ENCODE measurements around the gene LDLR.
A peak's percentile ranks its signal among the peaks of the same experiment; 100 is the strongest.
"Not testable (repeated sequence)": the region's sequence is repeated elsewhere in the genome, so short reads cannot be mapped to it uniquely, and the experiment has no call there.

LDLR gene

DNA sequence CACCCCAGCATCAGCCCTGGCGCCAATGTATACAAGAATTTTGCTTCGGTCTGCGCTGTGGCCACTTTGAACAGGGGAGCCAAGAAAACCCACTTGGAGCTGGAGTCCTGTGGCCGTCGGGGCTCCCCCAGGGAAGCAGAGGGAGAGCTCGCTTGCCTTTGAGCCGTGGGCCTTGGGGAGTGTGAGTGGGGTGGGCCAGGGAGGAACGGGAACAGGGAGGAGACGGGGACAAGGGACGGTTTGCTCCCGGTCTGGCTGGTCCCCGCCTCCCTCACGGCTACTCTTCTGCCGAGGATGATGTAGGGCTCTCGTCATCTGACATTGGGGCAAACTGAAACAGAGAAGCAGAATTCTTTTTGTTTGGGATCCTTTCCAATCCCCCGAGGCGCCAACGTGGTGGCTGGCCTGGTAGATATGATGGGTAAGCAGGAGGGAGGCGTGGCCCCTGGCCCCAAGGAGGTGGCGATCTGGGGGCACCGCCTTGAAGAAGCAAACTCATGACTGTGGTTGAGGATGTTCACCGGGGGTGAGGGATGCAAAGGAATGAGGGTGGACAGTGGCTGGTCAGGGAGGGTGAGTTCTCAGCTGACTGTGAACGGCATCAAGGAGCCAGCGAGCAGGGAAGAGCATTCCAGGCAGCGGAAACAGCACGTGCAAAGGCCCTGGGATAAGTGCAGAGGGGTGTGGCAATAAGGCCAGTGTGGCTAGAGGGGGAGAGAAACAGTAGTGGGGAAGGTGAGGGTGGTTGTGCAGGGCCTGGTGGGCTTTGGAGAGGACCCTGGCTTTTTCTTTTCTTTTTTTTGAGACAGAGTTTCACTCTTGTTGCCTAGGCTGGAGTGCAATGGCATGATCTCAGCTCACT, 77.2 kb downstream of the LDLR start:
- DNase-seq (ENCODE audit: insufficient read length, low spot score) = no peak
- FAIRE-seq = no peak

DNA sequence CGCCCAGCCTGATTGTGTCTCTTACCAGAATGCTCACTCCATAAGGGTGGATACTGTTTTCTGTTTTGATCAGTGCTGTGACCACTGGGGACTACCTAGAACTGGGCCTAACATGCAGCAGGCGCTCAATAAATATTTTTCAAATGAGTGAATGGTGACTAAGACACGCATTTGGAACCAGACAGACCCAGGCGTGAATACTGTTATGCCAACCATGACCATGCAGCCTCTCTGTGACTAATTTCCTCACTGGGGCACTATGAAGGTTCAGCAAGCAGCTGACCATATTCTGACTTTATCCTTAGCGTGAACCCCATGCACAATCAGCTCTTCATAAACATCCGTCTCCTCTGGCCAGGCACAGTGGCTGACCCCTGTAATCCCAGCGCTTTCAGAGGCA, 79.3 kb downstream of the LDLR start:
- no peak for DNase-seq (ENCODE audit: insufficient read length, low spot score)
- no peak for FAIRE-seq

DNA sequence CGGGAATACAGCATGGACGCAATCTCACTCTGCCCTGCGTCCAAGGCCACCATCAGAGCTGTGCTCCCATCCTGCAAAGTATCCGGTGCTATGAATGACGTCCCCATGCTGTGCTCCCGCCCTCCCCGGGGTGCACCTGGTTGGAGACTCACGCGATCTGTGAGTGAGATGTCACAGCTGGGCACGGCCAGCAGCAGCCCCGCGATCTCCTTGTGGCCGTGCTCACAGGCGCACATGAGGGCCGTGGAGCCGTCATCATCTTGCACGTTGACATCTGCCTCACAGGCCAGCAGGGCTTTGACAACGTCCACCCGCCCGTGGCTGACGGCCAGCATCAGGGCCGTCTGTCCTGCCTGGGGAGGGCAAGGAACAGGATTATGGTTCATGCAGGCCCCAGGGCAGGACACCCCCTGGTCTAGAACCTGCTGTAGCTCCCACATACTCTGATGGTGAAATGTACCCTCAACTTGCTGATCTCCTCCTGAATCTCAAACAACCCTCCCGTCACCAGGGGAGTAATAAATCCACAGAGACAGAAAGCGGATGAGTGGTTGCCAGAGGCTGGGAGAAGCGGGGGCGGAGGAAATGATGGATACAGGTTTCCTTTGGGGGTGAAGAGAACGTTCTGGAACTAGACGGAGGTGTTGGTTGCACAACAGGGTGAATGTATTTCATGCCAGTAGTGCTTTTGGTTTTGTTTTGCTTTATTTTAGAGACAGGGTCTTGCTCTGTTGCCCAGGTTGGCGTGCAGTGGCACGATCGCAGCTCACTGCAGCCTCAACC, 80.8 kb downstream of the LDLR start:
- FAIRE-seq = no peak
- no peak for DNase-seq (ENCODE audit: insufficient read length, low spot score)

DNA sequence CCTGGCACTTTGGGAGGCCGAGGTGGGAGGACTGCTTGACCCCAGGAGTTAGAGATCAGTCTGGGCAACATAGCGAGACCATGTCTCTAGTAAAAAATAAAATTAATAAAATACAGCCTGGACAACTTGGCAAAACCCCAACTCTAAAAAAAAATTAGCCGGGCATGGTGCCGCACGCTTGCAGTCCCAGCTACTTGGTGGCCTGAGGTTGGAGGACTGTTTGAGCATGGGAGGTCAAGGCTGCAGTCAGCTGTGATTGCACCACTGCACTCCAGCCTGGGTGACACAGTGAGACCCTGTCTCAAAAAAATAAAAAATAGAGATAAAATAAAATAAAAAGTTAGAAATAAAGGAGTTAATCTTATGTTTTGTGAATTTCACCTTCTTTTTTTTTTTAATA, 81.9 kb downstream of the LDLR start:
- DNase-seq (ENCODE audit: insufficient read length, low spot score) (no peak), FAIRE-seq (no peak)

DNA sequence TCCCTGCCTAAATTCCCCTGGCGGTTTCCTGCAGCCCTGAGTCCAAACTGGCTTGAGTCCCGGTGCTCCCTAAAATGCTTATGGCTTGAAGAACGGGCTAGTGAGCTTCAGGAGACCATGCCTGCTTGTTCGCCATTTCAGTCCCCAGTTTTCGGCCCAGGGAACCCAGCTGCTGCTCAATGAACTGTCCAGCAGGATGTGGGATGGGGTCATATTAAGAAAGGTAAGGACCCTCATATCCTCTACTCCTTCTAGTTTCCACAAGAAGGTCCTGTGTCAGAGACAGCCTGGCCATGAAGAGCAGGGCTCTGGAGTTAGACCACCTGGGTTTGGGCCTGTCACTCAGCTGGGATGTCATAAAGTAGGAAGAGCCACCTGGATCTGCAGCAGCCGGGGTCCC, 83.3 kb downstream of the LDLR start:
- DNase-seq (ENCODE audit: insufficient read length, low spot score) (no peak), FAIRE-seq (no peak)

DNA sequence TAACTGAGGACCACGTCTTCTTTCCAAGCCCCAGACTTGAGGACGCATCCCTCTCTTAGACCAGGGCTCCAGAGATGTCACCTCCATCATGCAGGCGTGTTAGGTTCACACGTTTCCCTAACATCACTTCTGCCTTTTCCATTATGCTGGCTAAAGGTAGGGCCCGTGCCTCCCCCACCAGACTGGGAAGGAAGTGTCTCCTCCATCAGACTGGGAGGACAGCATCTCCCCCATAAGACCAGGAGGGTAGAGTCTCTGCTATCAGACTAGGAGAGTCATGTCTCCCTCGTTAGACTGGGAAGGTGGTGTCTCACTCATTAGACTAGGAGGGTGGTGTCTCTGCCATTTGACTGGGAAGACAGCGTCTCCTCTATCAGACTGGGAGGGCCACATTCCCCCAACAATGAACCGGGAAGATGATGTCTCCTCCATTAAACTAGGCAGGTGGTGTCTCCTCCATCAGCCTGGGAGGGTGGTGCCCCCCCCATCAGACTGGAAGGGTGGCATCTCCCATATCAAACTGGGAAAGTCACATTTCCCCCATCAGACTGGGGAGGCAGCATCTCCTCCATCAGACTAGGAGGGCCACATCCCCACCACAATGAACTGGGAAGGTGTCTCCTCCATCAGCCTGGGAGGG, 84.4 kb downstream of the LDLR start:
- FAIRE-seq (no peak), DNase-seq (ENCODE audit: insufficient read length, low spot score) (no peak)

DNA sequence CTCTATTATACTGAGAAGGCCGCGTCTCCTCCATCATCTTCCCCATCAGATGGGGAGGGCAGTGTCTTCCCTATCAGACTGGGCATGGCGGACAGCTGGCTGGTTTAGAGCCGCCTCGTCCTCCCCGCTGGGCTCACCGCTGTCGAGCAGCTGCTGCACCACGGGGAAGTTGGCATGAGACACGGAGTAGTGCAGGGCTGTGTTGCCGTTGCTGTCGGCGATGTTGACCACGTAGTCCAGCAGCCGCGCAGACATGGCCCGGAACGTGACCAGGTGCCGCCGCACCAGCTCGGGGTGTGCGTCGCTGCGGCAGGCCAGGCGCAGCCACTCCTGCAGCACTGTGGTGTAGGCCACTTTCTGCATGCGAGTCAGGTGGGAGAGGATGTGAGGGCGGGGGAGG, 85.1 kb downstream of the LDLR start:
- FAIRE-seq (no peak), DNase-seq (ENCODE audit: insufficient read length, low spot score) (no peak)

DNA sequence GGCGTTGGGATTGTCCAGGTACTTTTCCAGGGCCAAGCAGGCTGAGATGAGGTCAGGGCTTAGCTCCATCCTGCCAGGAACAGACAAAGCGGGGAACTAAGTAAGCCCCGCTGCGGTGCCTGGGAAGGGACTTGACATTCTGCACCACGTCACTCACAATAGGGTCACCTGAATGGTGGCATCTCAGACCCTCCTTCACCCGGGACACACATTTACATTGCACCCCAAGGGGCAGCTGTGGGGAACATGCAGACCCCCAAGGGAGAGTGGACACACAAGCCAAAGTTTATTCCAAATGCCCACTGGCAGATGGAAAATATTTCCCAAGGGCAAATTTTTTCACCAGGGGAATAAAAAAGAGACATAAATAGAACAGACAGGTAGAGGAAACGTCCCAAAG, 86.7 kb downstream of the LDLR start:
- DNase-seq (ENCODE audit: insufficient read length, low spot score) = no peak
- FAIRE-seq = no peak

DNA sequence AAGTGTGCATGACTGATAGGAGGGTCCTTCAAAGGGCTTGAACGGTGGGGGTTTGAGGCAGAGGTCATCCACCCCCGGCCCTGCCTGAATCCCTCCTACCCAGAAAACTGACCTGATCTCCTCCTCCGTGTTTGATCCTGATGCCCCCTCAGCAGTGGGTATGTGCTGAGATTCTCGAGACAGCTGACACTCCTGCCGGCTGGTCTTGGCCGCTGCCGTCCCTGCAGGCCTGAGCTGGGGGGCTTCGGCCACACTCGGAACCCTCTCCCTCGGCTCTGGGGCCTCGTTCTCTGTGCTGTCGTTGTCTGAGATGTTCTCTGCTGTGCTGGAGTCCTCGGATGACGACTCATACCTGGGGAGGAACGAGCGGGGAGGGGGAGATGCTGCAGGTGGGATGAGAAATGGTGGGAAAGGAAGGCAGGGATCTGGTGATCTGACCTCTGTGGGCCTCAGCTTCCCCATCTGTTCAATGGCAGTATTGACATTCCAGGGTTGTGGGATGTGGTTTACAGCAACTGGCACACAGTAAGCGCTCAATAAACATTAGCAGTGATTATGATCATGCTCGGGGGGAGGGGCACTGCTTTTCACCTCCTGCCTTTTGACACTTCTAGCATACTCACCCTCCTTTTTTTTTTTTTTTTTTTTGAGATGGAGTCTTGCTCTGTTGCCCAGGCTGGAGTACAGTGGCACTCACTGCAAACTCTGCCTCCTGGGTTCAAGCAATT, 87.4 kb downstream of the LDLR start:
- no peak for DNase-seq (ENCODE audit: insufficient read length, low spot score)
- no peak for FAIRE-seq

DNA sequence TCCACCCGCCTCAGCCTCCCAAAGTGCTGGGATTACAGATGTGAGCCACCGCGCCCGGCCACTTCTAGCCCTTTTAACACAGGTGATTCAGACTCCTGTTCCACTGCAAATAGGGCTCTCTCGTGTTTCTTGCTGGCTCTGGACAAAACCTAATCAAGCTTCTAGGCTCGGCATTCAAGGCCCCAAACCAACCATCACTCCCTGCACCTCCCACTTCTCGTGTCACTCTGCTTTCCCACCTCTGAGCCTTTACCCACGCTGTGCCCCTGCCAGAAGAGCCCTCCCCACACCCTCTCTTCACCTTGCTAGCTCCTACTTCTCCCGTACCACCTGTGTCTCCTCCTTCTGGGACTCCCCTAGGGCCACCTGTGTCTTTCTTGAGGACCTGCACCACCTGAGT, 88.3 kb downstream of the LDLR start:
- no peak for FAIRE-seq

DNA sequence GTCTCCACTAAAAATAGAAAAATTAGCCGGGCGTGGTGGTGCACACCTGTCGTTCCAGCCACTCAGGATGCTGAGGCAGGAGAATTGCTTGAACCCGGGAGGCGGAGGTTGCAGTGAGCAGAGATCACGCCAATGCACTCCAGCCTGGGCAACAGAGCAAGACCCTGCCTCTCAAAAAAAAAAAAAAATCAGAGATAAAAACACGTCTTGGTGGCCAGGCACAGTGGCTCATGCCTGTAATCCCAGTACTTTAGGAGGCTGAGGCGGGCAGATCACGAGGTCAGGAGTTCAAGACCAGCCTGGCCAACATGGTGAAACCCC, 89.8 kb downstream of the LDLR start:
- DNase-seq (ENCODE audit: insufficient read length, low spot score); FAIRE-seq: not testable (repeated sequence)

More for the DNA sequence above, 88.3 kb downstream of the LDLR start:
- no peak for DNase-seq (ENCODE audit: insufficient read length, low spot score)

DNA sequence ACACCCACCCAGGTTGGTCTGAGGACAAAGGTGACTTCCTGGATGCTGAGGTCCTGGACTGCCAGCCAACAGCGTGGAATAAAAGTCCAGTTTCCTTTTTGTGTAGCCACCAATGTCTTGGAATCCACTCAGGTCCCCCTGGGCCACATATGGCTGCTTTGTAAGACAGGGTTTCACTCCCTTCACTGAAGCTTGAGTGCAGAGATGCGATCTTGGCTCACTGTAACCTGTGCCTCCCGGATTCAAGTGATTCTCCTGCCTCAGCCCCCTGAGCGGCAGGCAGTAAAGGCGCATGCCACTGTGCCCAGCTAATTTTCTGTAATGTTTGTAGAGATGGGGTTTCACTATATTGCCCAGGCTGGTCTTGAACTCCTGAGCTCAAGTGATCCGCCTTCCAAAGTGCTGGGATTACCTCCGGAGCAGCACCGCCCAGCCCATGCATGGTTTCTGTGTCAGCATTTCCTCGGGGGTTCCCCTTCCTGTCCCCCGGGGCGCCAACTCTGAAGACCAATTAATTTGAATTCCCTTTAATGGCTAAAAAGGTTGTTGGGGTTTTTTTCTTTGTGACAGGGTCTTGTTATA, 90.5 kb downstream of the LDLR start:
- DNase-seq (ENCODE audit: insufficient read length, low spot score) (no peak), FAIRE-seq (peak; percentile 95)

DNA sequence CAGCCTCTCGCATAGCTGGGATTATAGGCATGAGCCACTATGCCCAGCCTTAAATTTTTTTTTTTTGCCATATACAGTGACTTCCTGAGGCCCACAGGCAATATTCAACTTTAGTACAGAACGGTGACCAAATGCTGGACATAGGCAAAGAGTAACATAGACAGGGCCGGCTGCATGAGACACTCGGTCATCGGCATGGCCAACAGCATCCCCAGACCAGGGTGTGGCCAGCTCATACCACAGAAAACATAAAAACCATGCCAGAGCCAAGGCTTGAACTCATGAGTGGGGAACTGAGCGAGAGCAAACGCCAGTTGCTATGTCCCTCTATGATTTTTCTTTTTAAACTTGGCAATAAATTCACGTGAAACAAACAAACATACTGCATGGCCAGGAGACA, 91.1 kb downstream of the LDLR start:
- DNase-seq (ENCODE audit: insufficient read length, low spot score) (no peak), FAIRE-seq (no peak)

DNA sequence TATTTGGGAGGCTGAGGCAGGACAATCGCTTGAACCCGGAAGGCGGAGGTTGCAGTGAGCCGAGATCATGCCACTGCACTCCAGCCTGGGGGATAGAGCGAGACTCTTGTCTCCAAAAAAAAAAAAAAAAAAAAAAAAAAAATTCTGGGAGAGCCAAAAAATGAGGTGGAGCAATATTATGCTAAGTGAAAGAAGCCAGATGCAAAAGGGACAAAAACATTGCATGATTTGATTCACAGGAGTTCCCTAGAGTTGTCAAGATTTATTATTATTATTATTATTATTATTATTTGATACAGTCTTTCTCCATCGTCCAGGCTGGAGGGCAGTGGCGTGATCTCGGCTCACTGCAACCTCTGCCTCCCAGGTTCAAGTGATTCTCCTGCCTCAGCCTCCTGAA, 91.7 kb downstream of the LDLR start:
- DNase-seq (ENCODE audit: insufficient read length, low spot score); FAIRE-seq: not testable (repeated sequence)

DNA sequence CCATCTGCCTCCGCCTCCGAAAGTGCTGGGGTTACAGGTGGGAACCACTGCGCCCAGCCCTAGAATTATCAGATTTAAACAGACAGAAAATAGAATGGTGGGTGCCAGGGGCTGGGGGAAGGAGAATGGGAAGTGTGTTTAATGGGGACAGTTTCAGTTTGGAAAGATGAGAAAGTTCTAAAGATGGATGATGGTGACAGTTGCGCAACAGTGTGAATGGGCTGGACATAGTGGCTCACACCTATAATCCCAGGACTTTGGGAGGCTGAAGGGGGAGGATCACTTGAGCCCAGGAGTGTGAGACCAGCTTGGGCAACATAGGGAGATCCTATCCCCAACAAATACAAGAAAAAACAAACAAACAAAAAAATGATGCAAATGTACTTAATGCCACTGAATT, 92.2 kb downstream of the LDLR start:
- no peak for DNase-seq (ENCODE audit: insufficient read length, low spot score)
- no peak for FAIRE-seq
